Liver (tissue), 9 donors: Measurements from ENCODE around the gene EXOC7. TPM values are rescaled to one million over a fixed set of nuclear protein-coding genes. Genes with fewer than 3 reads are reported as not detected.

ENCODE experiments used
- DNase-seq: peaks from one replicate; pipeline ENCODE4 v3.0.0-alpha.2; 2017; ENCODE audit warnings: low spot score
- H3K27ac ChIP-seq, 2 donors: one replicate each; pipeline ENCODE4 v1.7.0; 2013; ENCODE audit warnings: inconsistent platforms in 2 of 2, low read length in 2 of 2, control low read depth in 1 of 2, low read depth in 1 of 2, mild to moderate bottlenecking in 1 of 2
- H3K27me3 ChIP-seq, 4 donors: one replicate each; pipeline versions ENCODE4 v1.6.1 to v1.7.0; 2013; ENCODE audit warnings: low read length in 3 of 4, inconsistent platforms in 1 of 4, mild to moderate bottlenecking in 1 of 4, moderate library complexity in 1 of 4; ENCODE audit not compliant: control insufficient read depth in 4 of 4, insufficient read depth in 4 of 4
- H3K36me3 ChIP-seq, 4 donors: one replicate each; pipeline versions ENCODE4 v1.6.1 to v1.7.0; 2013; ENCODE audit warnings: low read length in 3 of 4, mild to moderate bottlenecking in 3 of 4, low read depth in 1 of 4, moderate library complexity in 1 of 4; ENCODE audit not compliant: control insufficient read depth in 4 of 4, insufficient read depth in 3 of 4
- H3K4me1 ChIP-seq, 4 donors: one replicate each; pipeline versions ENCODE4 v1.6.1 to v1.7.0; 2013; ENCODE audit warnings: low read length in 3 of 4, mild to moderate bottlenecking in 3 of 4, moderate library complexity in 1 of 4; ENCODE audit not compliant: control insufficient read depth in 4 of 4, insufficient read depth in 4 of 4
- H3K4me3 ChIP-seq, 3 donors: one replicate each; pipeline versions ENCODE4 v1.6.1 to v1.7.0; 2013; ENCODE audit warnings: low read length in 3 of 3, control low read depth in 1 of 3, low read depth in 1 of 3, mild to moderate bottlenecking in 1 of 3
- H3K9ac ChIP-seq, 2 donors: one replicate each; pipeline ENCODE4 v1.7.0; 2013; ENCODE audit warnings: low read length in 2 of 2, mild to moderate bottlenecking in 2 of 2, moderate library complexity in 2 of 2, control low read depth in 1 of 2, low read depth in 1 of 2
- H3K9me3 ChIP-seq, 4 donors: one replicate each; pipeline versions ENCODE4 v1.6.1 to v1.7.0; 2013; ENCODE audit warnings: low read length in 3 of 4; ENCODE audit not compliant: control insufficient read depth in 4 of 4
- ATF3 ChIP-seq: IDR thresholded peaks from 2 replicates; pipeline ENCODE4 v1.6.1; 2016; ENCODE audit warnings: antibody characterized with exemption
- CTCF ChIP-seq: fragments of 150-350 bp; IDR thresholded peaks from 2 replicates; pipeline ENCODE4 v1.5.1; 2017; ENCODE audit warnings: improper control_type of control experiment, low read depth, low read length; ENCODE audit not compliant: missing input control
- FOXA1 ChIP-seq: IDR thresholded peaks from 2 replicates; pipeline ENCODE4 v1.6.1; 2016; ENCODE audit warnings: antibody characterized with exemption
- FOXA2 ChIP-seq: IDR thresholded peaks from 2 replicates; pipeline ENCODE4 v1.6.1; 2016; ENCODE audit warnings: antibody characterized with exemption
- GABPA ChIP-seq, 2 donors: IDR thresholded peaks in 1 of 2; conservative IDR thresholded peaks in 1 of 2; 2 replicates each; pipeline ENCODE4 v1.6.1; 2016; ENCODE audit warnings: antibody characterized with exemption in 2 of 2, mild to moderate bottlenecking in 1 of 2, moderate library complexity in 1 of 2
- HNF4A ChIP-seq, 2 donors: conservative IDR thresholded peaks; 2 replicates each; pipeline ENCODE4 v1.6.1; 2016; ENCODE audit warnings: antibody characterized with exemption in 2 of 2, mild to moderate bottlenecking in 2 of 2
- HNF4G ChIP-seq: IDR thresholded peaks from 2 replicates; pipeline ENCODE4 v1.6.1; 2016; ENCODE audit warnings: antibody characterized with exemption
- JUND ChIP-seq, 2 donors: IDR thresholded peaks; 2 replicates each; pipeline ENCODE4 v1.6.1; 2016; ENCODE audit warnings: antibody characterized with exemption in 2 of 2
- MAX ChIP-seq: IDR thresholded peaks from 2 replicates; pipeline ENCODE4 v1.6.1; 2016; ENCODE audit warnings: antibody characterized with exemption
- NR2F2 ChIP-seq: IDR thresholded peaks from 2 replicates; pipeline ENCODE4 v1.6.1; 2016; ENCODE audit warnings: antibody characterized with exemption
- REST ChIP-seq: IDR thresholded peaks from 2 replicates; pipeline ENCODE4 v1.6.1; 2016; ENCODE audit warnings: antibody characterized with exemption, mild to moderate bottlenecking
- RXRA ChIP-seq, 2 donors: IDR thresholded peaks; 2 replicates each; pipeline ENCODE4 v1.6.1; 2017 to 2018; ENCODE audit warnings: antibody characterized with exemption in 2 of 2, mild to moderate bottlenecking in 1 of 2
- SP1 ChIP-seq: IDR thresholded peaks from 2 replicates; pipeline ENCODE4 v1.6.1; 2018; ENCODE audit warnings: antibody characterized with exemption, mild to moderate bottlenecking
- YY1 ChIP-seq: IDR thresholded peaks from 2 replicates; pipeline ENCODE4 v1.6.1; 2016; ENCODE audit warnings: antibody characterized with exemption, mild to moderate bottlenecking
- ZBTB33 ChIP-seq: IDR thresholded peaks from 2 replicates; pipeline ENCODE4 v1.6.1; 2016; ENCODE audit warnings: antibody characterized with exemption
- WGBS: extraction: QIAGEN DNeasy Blood & Tissue Kit; methylation state at CpG from one replicate; pipeline ENCODE4 v1.1.7; 2013; 5-methylcytosine and 5-hydroxymethylcytosine counted together
- polyA plus RNA-seq, 2 donors: library from polyadenylated mRNA; stranded (reverse) in 1 of 2; unstranded in 1 of 2; fragments of 200-250 nt in 1 of 2; fragments of >200 nt in 1 of 2; fragmentation: Nextera tagmentation in 1 of 2; extraction: Ambion mirVana in 1 of 2; gene quantifications; one replicate each; pipeline versions ENCODE4 v1.2.1 to v1.2.3, GENCODE V29; 2013 to 2015
- total RNA-seq, 2 donors: library from RNA; depleted of rRNA; stranded (reverse); fragments of >200 nt; gene quantifications; one replicate each; pipeline ENCODE4 v1.2.3, GENCODE V29; 2014
- donor health status: healthy.
- donor health status: healthy.
- donor health status: healthy.
- donor health status: healthy.
- donor health status: healthy.

EXOC7 gene
- total and polyA plus RNA-seq, 4 donors: 28.0 to 64.8 (median 38.2) TPM

- H3K9ac ChIP-seq: peak overlapping the region in 1 of 2 donors; percentile 53
- TF ChIP-seq ZBTB33: no peak
- no peak for TF ChIP-seq ATF3
- TF ChIP-seq MAX: no peak
- no peak for TF ChIP-seq FOXA2
- no peak for TF ChIP-seq REST
- TF ChIP-seq YY1: no peak
- TF ChIP-seq JUND (IDR thresholded peaks at IDR 0.05): no peak
- no peak for TF ChIP-seq CTCF
- TF ChIP-seq FOXA1: no peak
- no peak for TF ChIP-seq HNF4G
- no peak for TF ChIP-seq GABPA (IDR thresholded peaks at IDR 0.05 in 1 of 2, conservative IDR thresholded peaks at IDR 0.05 in 1 of 2)
- TF ChIP-seq RXRA (IDR thresholded peaks at IDR 0.05): no peak
- H3K4me1 ChIP-seq: peaks cover 3 to 14% (median 8%) of the 10 kb centered on the region in 4 donors
- peaks cover 8 to 17% (median 12%) of the 10 kb centered on the region in 4 donors for H3K36me3 ChIP-seq
- peak overlapping the region; percentile 17 to 61 for H3K27ac ChIP-seq
- DNase-seq: no peak
- H3K4me3 ChIP-seq: peak overlapping the region; percentile 76 to 96 (median 94)
- H3K27me3 ChIP-seq: no peaks in the 10 kb centered on the region
- 84% methylated on average over 29 of the region's 29 CpGs for WGBS
- H3K9me3 ChIP-seq: no peaks in the 10 kb centered on the region
Measured at GRCh38 chr17:76104140-76104895, 731 bp upstream of the EXOC7 start.

- H3K4me3 ChIP-seq: peak overlapping the region; percentile 76 to 96 (median 94)
- H3K4me1 ChIP-seq: peaks cover 3 to 14% (median 8%) of the 10 kb centered on the region in 4 donors
- no peaks in the 10 kb centered on the region for H3K27me3 ChIP-seq
- peaks cover 8 to 19% (median 12%) of the 10 kb centered on the region in 4 donors for H3K36me3 ChIP-seq
- peak overlapping the region in 1 of 2 donors; percentile 17 for H3K27ac ChIP-seq
- H3K9ac ChIP-seq: peak overlapping the region; percentile 10 to 53
- H3K9me3 ChIP-seq: no peaks in the 10 kb centered on the region
- peak; percentile 33 for DNase-seq
- WGBS: 2% methylated on average over 4 of the region's 4 CpGs
- TF ChIP-seq GABPA (IDR thresholded peaks at IDR 0.05 in 1 of 2, conservative IDR thresholded peaks at IDR 0.05 in 1 of 2) (no peak), NR2F2 (no peak), ZBTB33 (no peak), CTCF (no peak), SP1 (no peak), MAX (no peak), JUND (IDR thresholded peaks at IDR 0.05) (no peak), FOXA1 (no peak), RXRA (IDR thresholded peaks at IDR 0.05) (no peak), ATF3 (no peak), HNF4G (no peak), HNF4A (conservative IDR thresholded peaks at IDR 0.05) (no peak), YY1 (no peak), FOXA2 (no peak)
Measured at GRCh38 chr17:76102944-76103273, 678 bp downstream of the EXOC7 start.
